Heart left ventricle (tissue), 13 donors: ENCODE data around the gene GATAD2A.
A peak's percentile ranks its signal among the peaks of the same experiment; 100 is the strongest.

Source experiments
- CTCF ChIP-seq, 12 donors: fragments of 200-600 bp; sonication (generic) in 4 of 12; IDR thresholded peaks; one replicate each; pipeline versions ENCODE4 v1.5.0 to v1.8.0; 2018 to 2022; ENCODE audit warnings: antibody characterized with exemption in 12 of 12, mild to moderate bottlenecking in 5 of 12
- POLR2A ChIP-seq, 2 donors: fragments of 450-650 bp; IDR thresholded peaks; one replicate each; pipeline ENCODE4 v1.6.1; 2017; ENCODE audit warnings: antibody characterized with exemption in 2 of 2, mild to moderate bottlenecking in 2 of 2, moderate library complexity in 2 of 2
- donor health status: ischemic (EF 13 %, LVEDD 7.1; RV severe dilation, severe dysfunction).
- donor health status: DM: no; HTN: yes; CAD: no.
- donor health status: DM: no; HTN: no; CAD: no.
- donor health status: ischemic (EF 25% LVEDD 6.9; RV normal size, moderate dysfunction).
- donor health status: ischemic (EF 25% LVEDD 5.7; RV mildly dilated, moderate dysfunction).
- donor health status: ischemic (EF 35%, LVEDD 5.7; RV mildly dilated, moderate dysfunction).
- donor health status: nonischemic (EF 11% LVEDD 7.7; RV severe dilation, severe dysfunction).
- donor health status: DM: yes; HTN: yes; CAD: no.
- donor health status: PGD.
- donor health status: ischemic (EF 29% LVEDD 5.4; RV normal size, mild dysfunction).
- donor health status: nonischemic (EF 23%, LVEDD 6.1; RV moderate dilation, normal function).

GRCh38 chr19:19405971-19406877 lies 749 bp downstream of the GATAD2A start:
- TF ChIP-seq POLR2A (IDR thresholded peaks at IDR 0.05) (peak in 1 of 2 donors; percentile 11), CTCF (IDR thresholded peaks at IDR 0.05) (no peak)
